ENCODE measurements around the gene CRIP2. TPM values are rescaled to one million over a fixed set of nuclear protein-coding genes. Genes with fewer than 3 reads are reported as not detected.

Gene CRIP2
- total and polyA plus RNA-seq, 9 donors, result 144 to 335 (median 235) TPM

- no peak overlapping the region for H3K4me3 ChIP-seq (ENCODE audit: low read length)
- peaks cover 13% of the 10 kb centered on the region for H3K36me3 ChIP-seq (ENCODE audit: control insufficient read depth, insufficient read depth, low read length)
- H3K27me3 ChIP-seq (ENCODE audit: control insufficient read depth, insufficient read depth, low read length), result peaks cover 26% of the 10 kb centered on the region
- H3K4me1 ChIP-seq (ENCODE audit: control insufficient read depth, insufficient read depth, low read length), result peaks cover 82% of the 10 kb centered on the region
- peak overlapping the region; percentile 99 for H3K27ac ChIP-seq (ENCODE audit: low read length)
- no peak for DNase-seq
- 64% methylated on average over 15 of the region's 18 CpGs for WGBS (ENCODE audit: insufficient coverage)
- no peaks in the 10 kb centered on the region for H3K9me3 ChIP-seq (replicated peaks; ENCODE audit: control insufficient read depth, low read depth, low read length)
Observed at GRCh38 chr14:105482486-105483110, 8.0 kb downstream of the CRIP2 start.

DNA sequence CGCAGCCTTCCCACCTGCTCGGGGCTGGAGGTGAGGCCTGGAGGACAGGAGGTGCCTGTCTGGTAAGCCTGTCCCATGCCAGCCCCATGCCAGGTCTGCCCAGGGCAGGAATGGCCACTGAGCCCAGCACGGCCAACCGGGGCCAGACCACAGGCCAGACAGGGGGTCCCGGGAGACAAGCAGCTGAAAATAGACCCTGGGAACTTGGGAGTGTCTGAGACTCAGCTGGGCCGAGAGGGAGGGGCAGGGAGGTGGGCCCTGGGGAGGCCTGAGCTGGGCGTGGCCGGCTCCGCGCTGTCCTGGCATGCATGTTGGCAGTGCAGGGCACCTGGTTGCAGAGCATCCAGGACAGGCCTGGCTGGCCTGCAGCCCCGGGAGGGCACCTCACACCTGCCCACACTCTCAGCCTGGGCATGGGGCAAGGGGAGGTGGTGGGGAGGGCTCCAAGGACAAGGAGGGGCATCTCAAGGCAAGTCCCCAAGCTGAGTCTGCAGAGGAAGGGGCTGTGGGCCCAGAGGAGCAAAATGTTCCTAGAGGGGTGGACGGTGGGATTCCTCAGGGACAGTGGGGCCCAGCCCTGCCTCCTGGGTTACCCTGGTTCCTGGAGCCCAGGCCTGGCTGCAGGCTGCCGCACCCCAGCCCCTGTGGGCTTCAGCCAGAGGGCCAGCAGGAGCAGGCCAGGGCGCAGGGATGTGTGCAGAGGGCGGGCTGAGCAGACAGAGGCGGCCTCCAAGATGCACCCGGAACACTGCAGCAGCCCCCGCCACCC lies 8.9 kb downstream of the CRIP2 start:
- 50% methylated on average over 13 of the region's 18 CpGs for WGBS (ENCODE audit: insufficient coverage)
- H3K9me3 ChIP-seq (replicated peaks; ENCODE audit: control insufficient read depth, low read depth, low read length), result no peaks in the 10 kb centered on the region
- peaks cover 27% of the 10 kb centered on the region for H3K27me3 ChIP-seq (ENCODE audit: control insufficient read depth, insufficient read depth, low read length)
- no peak overlapping the region for H3K4me3 ChIP-seq (ENCODE audit: low read length)
- peaks cover 91% of the 10 kb centered on the region for H3K4me1 ChIP-seq (ENCODE audit: control insufficient read depth, insufficient read depth, low read length)
- H3K27ac ChIP-seq (ENCODE audit: low read length), result peak overlapping the region; percentile 99
- H3K36me3 ChIP-seq (ENCODE audit: control insufficient read depth, insufficient read depth, low read length), result peaks cover 13% of the 10 kb centered on the region
- peak; percentile 61 for DNase-seq

DNA sequence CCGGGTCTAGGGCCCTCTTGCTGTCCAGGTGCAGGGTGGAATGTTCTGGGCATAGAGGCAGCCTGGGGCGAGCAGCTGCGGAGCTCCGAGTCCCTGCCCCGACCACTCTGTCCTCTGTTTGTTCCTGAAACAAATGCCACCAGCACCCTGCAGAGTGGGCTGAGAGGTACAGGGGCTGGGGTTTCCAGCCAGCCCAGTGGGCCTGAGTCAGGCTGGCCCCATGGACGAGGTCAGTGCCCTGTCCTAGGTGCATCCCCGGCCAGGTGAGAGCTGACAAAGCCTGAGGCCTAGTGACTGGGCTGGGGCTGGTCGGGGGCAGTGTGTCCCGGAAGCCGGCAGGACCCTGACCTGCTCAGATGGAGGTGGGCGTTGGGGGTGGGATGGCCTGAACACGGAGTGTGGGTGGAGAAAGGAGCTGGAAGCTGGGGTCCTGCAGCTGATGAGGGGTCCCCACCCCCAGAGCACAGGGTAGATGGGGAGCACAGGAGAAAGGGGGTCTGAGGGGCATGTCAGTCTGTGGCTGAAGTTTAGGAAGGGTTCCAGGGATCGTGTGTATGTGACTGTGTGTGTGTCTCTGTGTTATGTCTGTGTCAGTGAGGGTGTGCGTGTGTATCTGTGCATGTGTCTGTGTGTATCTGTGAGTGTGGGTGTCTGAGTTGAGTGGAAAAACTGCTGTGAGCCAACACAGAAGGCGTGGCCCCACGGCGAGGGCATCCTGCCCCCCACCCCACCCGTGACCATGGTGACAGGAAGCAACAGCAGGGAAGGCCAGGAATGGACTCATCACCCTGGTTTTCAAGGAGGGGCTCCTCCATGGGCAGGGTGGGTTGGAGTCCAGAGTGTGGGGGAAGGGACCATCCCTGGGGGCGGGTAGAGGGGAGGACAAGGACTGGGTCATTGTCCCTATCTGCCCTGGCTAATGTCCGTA lies 9.7 kb downstream of the CRIP2 start:
- WGBS (ENCODE audit: insufficient coverage), result 53% methylated on average over 14 of the region's 20 CpGs
- Histone ChIP-seq H3K36me3 (ENCODE audit: control insufficient read depth, insufficient read depth, low read length) (peaks cover 12% of the 10 kb centered on the region), H3K27ac (ENCODE audit: low read length) (peak overlapping the region; percentile 69), H3K9me3 (replicated peaks; ENCODE audit: control insufficient read depth, low read depth, low read length) (no peaks in the 10 kb centered on the region), H3K4me1 (ENCODE audit: control insufficient read depth, insufficient read depth, low read length) (peaks cover 97% of the 10 kb centered on the region), H3K27me3 (ENCODE audit: control insufficient read depth, insufficient read depth, low read length) (peaks cover 27% of the 10 kb centered on the region), H3K4me3 (ENCODE audit: low read length) (no peak overlapping the region)
- peak; percentile 68 for DNase-seq

- Histone ChIP-seq H3K36me3 (ENCODE audit: control insufficient read depth, insufficient read depth, low read length) (peaks cover 5% of the 10 kb centered on the region), H3K4me3 (ENCODE audit: low read length) (no peak overlapping the region), H3K9me3 (replicated peaks; ENCODE audit: control insufficient read depth, low read depth, low read length) (no peaks in the 10 kb centered on the region), H3K27ac (ENCODE audit: low read length) (no peak overlapping the region), H3K4me1 (ENCODE audit: control insufficient read depth, insufficient read depth, low read length) (peaks cover 96% of the 10 kb centered on the region), H3K27me3 (ENCODE audit: control insufficient read depth, insufficient read depth, low read length) (peaks cover 25% of the 10 kb centered on the region)
- WGBS (ENCODE audit: insufficient coverage), result 78% methylated on average over 10 of the region's 16 CpGs
- no peak for DNase-seq
Observed at GRCh38 chr14:105484997-105485393, 10.4 kb downstream of the CRIP2 start.

DNA sequence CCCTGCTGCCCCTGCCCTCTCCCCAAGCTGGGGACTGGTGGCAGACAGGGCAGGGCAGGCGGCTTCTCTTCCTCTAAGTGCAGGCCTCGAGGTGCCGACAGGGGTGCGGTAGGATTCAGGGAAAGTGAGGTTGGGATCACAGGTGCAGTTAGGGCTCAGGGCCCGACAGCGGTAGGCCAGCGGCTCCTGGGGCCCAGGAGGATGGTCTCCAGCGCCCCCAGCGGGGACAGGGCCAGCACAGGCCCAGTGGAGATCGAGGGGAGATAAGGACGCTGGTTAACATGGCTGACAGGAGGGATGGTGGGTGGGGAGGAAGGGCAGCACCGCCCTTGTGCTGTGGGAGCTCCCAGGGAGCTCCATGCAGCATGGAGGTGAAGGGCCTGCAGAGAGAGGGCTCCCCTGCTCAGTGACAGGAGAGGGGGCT lies 11.1 kb downstream of the CRIP2 start:
- H3K27ac ChIP-seq (ENCODE audit: low read length), result peak overlapping the region; percentile 29
- no peaks in the 10 kb centered on the region for H3K9me3 ChIP-seq (replicated peaks; ENCODE audit: control insufficient read depth, low read depth, low read length)
- H3K4me3 ChIP-seq (ENCODE audit: low read length), result no peak overlapping the region
- peaks cover 25% of the 10 kb centered on the region for H3K27me3 ChIP-seq (ENCODE audit: control insufficient read depth, insufficient read depth, low read length)
- no peaks in the 10 kb centered on the region for H3K36me3 ChIP-seq (ENCODE audit: control insufficient read depth, insufficient read depth, low read length)
- peak; percentile 57 for DNase-seq
- WGBS (ENCODE audit: insufficient coverage), result 32% methylated on average over 12 of the region's 12 CpGs
- H3K4me1 ChIP-seq (ENCODE audit: control insufficient read depth, insufficient read depth, low read length), result peaks cover 90% of the 10 kb centered on the region

GRCh38 chr14:105486163-105486973 lies 11.7 kb downstream of the CRIP2 start, which contains the start of gene CRIP1:
TSS of gene CRIP1 (plus strand) at chr14:105486886. CDS start at chr14:105487260, 374 bp downstream.
- Histone ChIP-seq H3K4me3 (ENCODE audit: low read length) (peak within 1 kb of the TSS; percentile 41), H3K9me3 (replicated peaks; ENCODE audit: control insufficient read depth, low read depth, low read length) (no peaks in the 10 kb centered on the region), H3K27ac (ENCODE audit: low read length) (peak within 1 kb of the TSS; percentile 59), H3K27me3 (ENCODE audit: control insufficient read depth, insufficient read depth, low read length) (peaks cover 25% of the 10 kb centered on the region), H3K4me1 (ENCODE audit: control insufficient read depth, insufficient read depth, low read length) (peaks cover 84% of the 10 kb centered on the region), H3K36me3 (ENCODE audit: control insufficient read depth, insufficient read depth, low read length) (no peaks in the 10 kb centered on the region)
- peak; percentile 40 for DNase-seq
- 7% methylated on average over 50 of the region's 56 CpGs for WGBS (ENCODE audit: insufficient coverage)

DNA sequence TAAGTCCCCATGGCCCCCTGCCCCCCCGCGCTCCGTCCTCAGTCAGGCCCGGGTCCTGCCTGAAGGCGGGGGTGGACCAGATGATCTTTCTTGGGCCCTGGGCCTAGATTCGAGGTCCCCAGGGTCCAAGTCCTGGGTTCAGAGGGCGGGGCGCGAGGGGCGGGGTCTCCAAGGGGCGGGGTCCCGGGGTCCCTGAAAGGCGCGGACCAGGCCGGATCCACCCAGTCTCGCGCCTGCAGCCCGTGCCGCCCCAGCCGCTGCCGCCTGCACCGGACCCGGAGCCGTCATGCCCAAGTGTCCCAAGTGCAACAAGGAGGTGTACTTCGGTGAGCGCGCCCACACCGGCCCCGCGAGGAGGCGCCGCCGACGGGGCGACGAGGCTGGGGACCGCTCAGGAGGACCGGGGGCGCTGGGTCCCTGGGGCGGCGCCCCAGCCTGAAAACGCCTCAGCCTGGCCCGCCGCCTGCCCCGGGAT lies 12.4 kb downstream of the CRIP2 start:
- Histone ChIP-seq H3K27me3 (ENCODE audit: control insufficient read depth, insufficient read depth, low read length) (peaks cover 25% of the 10 kb centered on the region), H3K36me3 (ENCODE audit: control insufficient read depth, insufficient read depth, low read length) (peaks cover under 1% of the 10 kb centered on the region), H3K9me3 (replicated peaks; ENCODE audit: control insufficient read depth, low read depth, low read length) (no peaks in the 10 kb centered on the region), H3K4me3 (ENCODE audit: low read length) (peak overlapping the region; percentile 41), H3K4me1 (ENCODE audit: control insufficient read depth, insufficient read depth, low read length) (peaks cover 82% of the 10 kb centered on the region), H3K27ac (ENCODE audit: low read length) (peak overlapping the region; percentile 59)
- DNase-seq, result peak; percentile 78
- WGBS (ENCODE audit: insufficient coverage), result under 1% methylated on average over 41 of the region's 45 CpGs

DNA sequence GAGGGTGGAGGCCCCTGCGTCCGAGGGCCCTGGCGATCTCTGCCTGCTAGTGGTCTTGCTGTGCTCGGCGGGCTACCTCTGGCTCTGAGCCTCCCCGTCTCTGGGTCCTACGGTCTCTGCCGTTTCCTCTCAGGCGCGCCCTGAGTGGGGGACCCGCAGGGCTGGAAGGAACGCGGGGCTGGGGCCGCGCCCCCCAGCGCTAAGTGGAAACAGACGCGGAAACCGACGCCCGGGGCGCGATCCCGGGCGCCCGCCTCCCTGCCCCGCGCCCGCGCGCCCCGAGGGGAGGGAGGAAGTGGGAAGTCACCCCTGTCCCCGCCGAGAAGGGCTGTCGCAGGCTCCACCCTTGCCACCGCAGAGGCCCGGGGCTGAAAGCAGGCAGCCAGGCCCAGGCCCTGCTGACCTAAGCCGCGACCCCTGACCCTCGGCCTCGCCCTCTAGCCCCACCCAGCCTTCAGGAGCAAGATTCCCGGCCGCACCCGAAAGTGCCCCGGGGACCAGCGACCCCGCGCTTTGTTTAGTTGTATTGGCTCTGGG lies 12.9 kb downstream of the CRIP2 start:
- peak overlapping the region; percentile 59 for H3K27ac ChIP-seq (ENCODE audit: low read length)
- peaks cover 6% of the 10 kb centered on the region for H3K36me3 ChIP-seq (ENCODE audit: control insufficient read depth, insufficient read depth, low read length)
- H3K4me3 ChIP-seq (ENCODE audit: low read length), result peak overlapping the region; percentile 41
- no peaks in the 10 kb centered on the region for H3K9me3 ChIP-seq (replicated peaks; ENCODE audit: control insufficient read depth, low read depth, low read length)
- H3K27me3 ChIP-seq (ENCODE audit: control insufficient read depth, insufficient read depth, low read length), result peaks cover 25% of the 10 kb centered on the region
- peak; percentile 65 for DNase-seq
- WGBS (ENCODE audit: insufficient coverage), result 3% methylated on average over 26 of the region's 48 CpGs
- H3K4me1 ChIP-seq (ENCODE audit: control insufficient read depth, insufficient read depth, low read length), result peaks cover 79% of the 10 kb centered on the region
